Measurements from ENCODE around the gene KRTAP10-1.

Gene KRTAP10-1

DNA sequence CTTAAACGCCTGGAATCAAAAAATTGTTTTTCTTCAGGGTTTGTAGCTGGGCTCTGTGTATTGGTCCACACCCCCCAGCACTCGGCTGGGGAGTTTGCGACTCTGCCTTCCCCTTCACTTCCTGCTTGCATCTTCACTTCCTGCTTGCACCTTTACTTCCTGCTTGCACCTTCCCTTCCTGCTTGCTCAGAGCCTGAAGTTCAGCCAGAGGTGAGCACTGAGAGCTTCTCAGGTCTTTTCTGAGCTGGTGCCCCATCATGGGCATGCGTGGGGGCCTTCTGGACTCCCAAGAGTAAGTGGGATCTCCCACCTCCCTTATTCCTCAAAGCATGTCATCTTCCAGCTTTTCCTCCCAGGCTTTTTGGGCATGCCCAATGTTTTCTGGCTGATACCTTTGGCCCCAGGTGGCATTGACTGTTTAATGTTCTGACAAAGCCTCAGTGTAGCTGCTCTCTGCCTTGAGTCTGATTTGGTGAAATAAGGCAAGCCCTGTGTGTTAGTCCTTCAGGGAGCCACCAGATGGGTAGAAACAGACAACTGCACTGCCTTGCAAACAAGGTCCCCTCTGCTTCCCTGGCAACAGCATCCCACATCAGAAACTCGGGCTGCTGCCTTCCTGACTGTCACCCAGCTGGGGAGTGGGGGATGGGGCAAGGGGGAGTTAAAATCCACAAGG lies 7.8 kb upstream of the KRTAP10-1 start:
- no peak for DNase-seq (ENCODE audit: low spot score)

DNA sequence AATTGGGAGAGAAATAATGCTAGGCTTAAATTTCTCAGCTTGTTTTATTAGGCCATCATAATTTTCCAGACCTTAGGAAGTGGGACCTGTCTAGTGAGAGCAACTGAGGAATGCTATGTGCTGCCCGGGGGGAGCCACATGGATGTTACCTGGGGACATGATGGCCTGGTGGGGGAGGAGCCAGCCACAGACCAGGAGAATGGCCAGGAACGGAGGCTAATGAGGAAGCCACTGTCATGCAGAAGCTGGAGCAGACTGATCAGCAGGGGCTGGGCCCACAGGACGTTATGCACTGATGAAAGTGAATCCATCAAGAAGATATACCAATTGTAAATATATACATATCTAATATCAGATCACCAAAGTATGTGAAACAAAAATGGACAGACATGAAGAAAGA lies 4.6 kb upstream of the KRTAP10-1 start:
- DNase-seq (ENCODE audit: low spot score) = no peak

DNA sequence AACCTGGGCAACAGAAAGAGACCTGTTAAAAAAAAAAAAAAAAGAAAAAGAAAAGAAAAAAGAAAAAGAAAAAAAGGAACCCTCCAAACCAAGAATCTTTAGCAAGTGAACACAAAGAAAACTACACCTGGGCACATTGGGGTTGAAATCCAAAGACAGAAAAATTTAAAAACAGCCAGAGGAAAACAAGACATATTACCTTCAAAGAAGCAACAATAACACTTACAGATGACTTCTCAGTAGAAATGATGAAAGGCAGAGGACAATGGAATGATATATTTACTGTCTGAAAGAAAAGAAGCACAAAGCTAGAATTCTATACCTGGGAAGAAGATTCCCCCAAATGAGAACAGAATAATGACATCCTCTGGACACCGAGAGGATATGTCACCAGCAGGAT lies 2.7 kb upstream of the KRTAP10-1 start:
- no peak for DNase-seq (ENCODE audit: low spot score)

DNA sequence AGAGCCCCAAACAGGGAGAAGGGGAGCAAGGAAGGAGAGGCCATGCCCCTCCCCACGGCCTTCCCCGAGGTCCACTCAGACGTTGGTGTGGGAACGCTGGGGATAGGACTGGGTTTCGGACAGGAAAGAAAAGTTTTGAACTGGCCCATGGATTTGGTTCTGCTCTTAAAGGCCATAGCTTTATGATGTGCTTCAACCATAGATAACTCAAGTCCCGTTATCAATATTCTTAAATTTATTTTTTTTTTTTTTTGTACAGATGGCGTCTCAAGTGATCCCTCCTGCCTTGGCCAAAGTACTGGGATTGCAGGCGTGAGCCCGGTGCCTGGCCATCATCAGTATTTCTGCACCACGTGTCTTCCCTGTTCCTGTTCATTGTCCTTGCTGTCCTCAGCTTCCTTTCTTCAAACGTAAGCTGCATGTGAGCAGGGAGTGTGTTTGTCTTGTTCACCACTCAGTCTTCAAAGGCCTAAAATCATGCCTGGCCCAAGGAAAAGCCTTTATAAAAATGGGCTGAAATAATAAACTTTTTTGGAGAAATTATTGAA lies 820 bp upstream of the KRTAP10-1 start:
- no peak for DNase-seq (ENCODE audit: low spot score)

DNA sequence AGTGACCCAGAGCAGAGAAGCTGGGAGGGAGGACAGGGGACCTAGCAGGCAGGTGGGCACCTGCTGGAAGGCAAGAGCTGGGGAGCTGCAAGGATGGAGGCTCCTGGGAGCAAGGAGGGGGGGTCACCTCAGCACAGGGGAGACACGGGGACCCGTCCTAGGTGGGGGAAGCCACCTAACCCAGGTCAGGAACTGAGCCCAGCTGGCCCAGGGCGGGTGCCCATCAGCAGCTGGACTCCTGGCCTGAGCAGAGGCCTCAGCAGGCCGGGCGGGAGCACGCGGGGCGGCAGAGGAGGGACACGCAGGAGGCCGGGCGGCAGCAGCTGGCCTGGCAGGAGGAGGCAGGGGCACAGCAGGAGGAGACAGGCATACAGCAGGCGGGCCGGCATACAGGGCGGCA lies 949 bp downstream of the KRTAP10-1 start:
- no peak for DNase-seq (ENCODE audit: low spot score)

DNA sequence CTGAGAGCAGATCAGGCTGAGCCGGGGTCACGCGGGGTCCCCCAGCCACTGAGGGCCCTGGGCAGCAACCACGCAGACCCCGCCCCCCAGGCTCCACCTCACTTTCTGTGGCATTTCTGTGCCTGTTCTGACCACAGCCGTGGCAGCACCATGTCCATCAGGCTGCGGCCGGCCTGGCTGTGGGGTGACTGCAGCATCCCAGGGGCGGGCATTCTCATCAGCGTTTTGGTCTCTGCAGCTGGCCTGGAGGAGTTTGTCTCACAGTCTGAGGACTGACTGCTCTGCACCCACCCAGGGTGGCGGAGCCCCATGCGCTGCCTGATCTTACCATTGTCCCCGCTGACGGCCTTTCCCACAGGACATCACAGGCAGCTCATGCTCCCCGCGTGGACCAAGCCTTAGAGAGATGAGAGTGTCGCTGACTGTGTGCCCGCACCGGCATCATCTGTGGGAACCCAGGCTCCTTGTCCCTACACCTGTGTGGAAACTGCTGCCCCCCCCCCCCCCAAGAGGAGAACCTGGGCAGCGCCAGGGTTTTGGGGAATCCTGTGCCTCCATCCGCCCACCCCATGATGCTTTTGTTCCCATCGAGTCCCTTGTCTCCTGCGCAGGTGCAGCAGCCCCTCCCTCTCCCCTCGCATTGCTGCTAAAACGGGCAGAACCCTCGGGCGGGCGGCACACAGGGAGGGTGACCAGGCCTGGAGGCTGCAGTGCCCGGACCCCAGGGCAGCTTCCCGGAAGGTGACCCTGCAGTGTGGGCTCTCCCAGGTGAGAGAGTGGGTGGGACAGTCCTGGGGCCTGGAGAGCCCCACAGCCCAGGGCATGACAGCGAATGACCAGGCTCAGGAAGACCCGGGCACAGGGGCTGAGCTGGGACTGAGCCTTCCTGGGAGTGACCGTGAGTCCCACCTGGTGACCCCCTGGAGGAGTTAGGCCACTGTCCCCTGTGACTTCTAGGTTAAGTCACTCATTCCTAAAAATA lies 1.8 kb downstream of the KRTAP10-1 start:
- no peak for DNase-seq (ENCODE audit: low spot score)

DNA sequence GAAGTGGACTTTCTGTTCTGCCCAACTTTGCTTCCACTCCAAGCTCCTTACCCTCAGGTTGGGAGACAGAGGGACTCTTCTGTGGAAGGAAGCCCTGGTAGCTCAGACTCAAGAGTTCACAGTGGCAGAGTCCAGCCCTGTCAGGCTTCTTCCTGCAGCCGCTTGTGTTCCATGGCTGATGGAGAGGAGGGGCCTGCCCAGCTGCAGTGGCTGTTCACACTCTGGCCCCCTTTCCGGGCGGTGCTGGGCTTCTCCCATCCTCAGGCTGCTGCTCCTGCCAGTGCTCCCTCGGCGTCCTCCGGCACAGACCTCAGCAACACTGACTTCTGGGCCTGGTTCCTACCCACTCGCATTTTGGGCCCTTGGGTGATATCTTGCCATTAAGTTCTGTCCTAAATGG lies 4.0 kb downstream of the KRTAP10-1 start:
- no peak for DNase-seq (ENCODE audit: low spot score)

DNA sequence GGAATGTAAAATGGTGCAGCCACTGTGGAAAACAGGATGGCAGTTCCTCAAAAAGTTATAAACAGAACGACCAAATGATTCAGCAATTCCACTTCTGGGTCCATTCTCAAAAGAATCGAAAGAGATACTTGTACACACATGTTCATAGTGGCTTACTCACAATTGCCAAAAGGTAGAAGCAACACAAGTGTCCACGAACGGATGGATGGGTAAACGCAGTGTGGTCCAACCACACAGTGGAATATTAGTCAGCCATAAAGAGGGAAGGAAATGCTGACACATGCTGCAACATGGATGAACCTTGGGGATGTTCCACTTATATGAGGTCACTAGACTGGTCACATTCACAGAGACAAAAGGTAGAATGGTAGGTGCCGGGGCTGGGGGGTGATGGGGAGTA lies 5.3 kb downstream of the KRTAP10-1 start:
- DNase-seq (ENCODE audit: low spot score) = no peak

DNA sequence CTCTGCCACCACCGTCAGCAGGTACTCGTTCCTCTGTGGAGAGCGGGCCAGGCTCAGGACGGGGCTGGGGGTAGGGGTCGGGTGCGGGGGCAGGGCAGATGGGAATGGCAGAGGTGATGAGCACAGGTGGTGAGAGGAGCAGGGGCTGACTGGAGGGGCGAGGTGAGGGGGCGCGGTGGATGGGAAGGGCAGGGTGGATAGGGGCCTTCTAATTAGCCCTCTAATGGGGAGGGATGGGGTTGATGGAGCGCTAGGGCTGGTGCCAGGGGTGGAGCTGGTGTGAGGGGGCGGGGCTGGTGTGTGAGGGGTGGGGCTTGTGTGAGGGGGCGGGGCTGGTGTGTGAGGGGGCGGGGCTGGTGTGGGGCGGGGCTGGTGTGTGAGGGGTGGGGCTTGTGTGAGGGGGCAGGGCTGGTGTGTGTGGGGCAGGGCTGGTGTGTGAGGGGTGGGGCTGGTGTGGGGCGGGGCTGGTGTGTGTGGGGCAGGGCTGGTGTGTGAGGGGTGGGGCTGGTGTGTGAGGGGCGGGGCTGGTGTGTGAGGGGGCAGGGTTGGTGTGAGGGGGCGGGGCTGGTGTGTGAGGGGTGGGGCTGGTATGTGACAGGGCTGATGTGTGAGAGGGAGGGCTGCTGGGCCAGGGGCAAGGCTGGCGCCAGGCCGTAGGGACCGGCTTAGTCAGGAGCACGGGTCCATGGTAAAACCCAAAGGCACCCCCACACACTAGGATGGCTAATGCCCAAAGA lies 5.9 kb downstream of the KRTAP10-1 start:
- DNase-seq (ENCODE audit: low spot score) = no peak

DNA sequence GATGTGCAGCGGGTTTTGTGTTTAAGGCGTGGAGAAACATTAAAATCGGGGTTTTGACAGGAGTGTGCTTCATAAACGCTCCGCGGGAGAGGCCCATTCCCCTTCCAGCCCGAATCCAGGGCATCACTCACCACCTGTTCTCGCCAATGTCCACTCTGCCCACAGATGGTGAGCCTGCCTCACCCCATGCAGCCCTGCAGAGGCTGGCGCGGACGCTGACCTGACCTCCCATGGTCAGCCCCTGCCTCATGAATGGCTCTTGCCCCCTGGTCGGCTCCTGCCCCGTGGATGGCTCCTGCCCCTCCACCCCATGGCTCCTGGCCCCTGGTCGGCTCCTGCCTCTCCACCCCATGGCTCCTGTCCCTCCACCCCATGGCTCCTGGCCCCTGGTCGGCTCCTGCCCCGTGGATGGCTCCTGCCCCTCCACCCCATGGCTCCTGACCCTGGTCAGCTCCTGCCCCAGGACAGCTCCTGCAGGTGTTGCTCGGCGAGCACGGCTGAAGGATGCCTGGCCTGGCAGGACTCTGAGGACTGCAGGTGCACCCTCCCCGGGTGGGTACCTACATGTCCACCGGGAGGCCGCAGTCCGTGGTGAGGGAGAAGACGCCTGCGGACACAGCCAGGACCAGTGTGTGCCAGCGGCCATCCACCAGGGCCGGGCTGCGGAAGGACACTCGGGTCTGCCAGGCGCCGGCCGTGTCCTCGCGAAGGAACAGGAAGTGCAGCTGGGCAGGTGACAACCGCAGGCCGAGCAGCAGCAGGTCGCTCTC lies 6.7 kb downstream of the KRTAP10-1 start:
- no peak for DNase-seq (ENCODE audit: low spot score)

DNA sequence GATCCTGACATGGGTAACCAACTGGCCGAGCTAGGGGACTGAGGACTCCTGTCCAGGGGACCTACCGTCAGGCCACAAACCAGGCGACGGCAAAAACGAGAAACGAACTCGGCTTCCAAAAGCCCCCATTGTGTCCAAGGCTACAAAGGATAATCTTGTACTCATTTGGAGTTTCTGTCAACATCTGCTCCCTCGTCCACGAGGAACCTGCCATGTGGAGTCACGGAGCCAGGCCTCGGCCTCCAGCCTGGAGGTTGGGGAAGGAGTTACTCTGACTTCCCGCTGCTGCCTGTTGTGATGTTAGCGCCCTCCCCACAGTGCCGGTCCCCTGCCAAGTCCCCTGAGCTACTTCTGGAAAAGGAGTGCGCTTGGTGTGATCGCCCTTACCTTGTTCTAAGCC lies 7.3 kb downstream of the KRTAP10-1 start:
- DNase-seq (ENCODE audit: low spot score) = no peak

DNA sequence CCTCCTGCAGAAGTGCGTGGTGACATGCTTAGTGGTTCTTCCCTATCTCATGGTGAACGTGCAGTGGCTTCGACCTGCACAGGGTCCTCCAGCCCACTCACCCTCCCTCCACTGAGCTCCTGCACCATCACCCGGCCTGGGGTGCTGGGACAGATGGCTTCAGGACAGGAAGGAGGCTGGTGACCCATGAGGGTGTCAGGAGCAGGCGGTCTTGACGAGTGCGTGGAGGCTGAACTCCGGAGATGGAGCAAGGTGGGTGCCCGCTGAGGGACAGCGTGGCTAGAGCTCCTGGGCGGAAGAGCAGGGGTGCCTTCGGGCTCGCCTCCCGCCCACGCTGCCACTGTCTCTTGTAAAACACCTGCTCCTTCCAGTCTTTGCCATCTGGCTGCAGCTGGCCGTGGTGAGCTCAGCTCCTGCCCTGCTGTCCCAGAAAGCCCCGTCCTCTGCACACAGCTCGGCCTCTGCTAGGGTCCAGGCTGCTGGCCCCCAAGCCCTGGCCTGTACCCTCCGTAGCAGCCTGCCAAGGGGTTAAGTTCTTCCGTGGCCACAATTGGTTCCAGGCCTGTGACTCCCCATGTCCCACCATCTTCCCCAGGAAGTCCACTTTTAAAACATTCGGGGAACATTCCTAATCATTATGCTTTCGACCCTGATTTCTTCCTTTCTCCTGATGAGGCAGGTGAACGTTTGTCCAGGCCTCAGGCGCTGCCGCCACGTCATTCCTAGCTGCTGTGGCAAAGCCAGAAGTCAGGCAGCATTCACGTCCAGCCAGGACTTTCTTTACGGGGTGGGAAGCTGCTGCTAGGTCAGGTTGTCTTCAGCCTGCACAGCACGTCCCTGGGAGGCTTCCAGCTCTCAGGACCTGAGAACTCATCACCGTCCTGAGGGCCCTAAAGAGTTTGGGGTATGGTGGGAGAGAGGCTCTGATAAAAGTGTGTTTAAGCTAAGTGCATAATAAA lies 8.1 kb downstream of the KRTAP10-1 start:
- DNase-seq (ENCODE audit: low spot score) = no peak

DNA sequence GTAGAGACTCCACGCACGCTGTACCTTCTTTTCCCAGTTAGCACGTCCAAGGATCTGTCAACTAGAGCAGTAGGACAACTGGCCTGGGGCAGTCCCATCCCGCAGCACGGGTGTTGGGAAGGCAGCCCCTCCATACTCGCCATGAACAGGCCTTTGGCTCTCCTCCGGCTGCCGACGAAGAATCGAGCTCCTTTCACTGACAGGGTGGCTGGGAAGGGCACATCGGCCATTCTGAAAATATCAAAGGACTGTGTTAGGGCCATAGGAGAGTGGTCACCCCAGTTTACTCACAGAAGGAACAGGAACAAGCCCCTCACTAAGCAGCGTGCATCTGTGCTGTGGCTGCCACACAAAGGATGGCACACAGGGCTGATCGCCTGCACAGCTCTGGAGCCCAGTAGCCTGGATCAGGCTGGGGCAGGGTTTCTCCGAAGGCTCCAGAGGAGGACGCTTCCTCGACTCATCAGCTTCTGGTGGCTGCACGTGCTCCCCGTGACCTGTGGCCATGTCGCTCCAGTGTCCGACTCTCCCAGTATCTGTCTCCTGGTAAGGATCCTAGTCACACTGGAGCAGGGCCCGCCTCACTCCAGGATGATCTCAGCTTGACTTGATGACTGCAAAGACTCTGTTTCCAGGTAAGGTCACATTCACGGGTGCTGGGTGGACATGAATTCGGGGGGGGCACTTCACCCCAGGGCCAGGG lies 8.9 kb downstream of the KRTAP10-1 start:
- no peak for DNase-seq (ENCODE audit: low spot score)

DNA sequence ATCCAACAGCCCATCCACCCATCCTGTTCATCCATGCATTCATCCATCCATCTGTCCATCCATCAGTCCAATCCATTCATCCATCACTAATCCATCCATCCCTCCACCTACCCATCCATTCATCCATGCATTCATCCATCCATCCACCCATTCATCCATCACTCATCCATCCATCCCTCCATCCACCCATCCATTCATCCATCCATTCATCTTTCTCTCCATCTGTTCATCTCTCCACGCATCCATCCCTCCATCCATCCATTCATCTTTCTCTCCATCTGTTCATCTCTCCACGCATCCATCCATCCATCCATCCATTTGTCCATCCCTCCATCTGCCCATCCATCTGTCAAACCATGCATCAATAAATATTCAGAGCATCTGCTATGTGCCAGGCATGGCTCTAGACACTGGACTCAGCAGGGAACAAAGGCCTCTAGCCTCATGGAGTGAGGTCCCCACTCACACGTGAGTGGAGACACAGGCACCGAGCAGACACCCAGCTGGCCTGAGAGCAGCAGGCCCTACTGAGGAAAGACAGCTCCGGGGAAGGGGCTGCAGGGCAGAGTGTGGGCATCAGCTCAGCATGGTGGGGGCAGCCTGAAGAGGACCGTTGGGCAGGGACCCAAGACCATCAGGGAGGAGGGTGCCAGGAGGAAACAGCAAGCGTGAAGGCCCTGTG lies 9.6 kb downstream of the KRTAP10-1 start:
- no peak for DNase-seq (ENCODE audit: low spot score)

DNA sequence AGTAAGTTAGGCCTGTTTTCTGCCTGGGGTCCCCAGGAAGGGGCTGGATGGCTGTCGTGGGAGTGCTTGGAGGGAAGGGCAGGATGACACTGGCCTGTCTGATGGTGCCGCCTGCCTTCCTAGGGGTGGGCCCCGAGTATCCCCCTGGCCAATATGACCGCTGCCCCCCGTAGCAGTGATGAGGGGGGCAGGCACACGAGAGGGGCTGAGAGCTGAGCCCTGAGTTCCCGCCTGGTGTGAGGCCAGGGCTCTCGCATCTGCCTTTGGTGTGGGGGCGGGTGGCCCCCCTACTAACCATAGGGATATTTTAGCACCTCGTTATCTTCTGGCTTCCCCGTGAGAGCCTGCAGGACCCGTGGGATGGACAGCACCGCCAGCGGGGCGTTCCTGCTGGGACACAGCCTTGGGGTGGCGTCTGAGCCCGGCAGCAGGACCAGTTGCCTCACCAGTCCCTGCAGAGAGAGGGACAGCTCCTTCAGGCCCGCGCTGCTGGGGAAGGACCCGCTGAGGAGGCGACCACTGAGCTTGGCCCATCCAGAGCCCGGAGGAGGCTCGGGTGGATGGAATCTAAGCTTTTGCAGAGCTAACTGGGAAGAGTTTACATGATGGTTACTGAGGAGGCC lies 10.4 kb downstream of the KRTAP10-1 start:
- DNase-seq (ENCODE audit: low spot score) = no peak

DNA sequence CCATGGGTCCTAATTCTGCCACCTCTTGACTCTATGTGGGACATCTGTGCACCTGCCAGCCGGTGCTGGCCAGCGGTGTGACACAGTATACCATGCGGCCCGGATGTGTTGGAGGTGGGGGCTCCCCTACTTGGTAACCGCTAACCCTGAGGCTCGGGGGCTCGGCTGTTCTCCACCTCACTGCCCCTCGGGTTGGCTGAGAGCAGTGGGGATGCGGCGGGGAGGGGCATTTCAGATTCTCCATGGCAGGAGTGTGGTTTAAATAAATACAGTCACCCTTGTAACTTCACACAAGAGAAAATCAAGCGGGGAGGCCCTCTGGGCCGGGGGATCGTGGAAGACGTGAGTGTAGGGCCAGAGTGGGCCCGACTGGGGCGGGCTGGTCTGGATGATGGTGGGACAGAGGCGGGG lies 11.0 kb downstream of the KRTAP10-1 start:
- DNase-seq (ENCODE audit: low spot score) = no peak

DNA sequence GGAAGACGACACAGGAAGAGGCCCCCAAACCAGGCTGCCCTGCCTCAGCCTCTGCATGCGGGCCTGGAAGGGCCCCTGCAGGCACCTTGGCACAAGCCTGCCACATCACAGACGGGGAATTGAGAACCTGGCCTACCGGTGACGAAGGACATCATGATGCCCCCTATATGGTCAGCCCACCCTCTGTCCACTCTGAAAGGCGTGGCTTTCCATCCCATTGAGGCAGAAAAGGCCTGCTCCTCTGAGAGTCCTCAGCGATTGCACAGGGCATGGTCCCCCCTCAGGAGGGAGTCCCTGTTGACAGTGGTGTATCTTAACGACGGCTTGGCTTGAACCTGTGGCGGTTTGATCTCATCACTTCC lies 11.4 kb downstream of the KRTAP10-1 start:
- DNase-seq (ENCODE audit: low spot score) = no peak

DNA sequence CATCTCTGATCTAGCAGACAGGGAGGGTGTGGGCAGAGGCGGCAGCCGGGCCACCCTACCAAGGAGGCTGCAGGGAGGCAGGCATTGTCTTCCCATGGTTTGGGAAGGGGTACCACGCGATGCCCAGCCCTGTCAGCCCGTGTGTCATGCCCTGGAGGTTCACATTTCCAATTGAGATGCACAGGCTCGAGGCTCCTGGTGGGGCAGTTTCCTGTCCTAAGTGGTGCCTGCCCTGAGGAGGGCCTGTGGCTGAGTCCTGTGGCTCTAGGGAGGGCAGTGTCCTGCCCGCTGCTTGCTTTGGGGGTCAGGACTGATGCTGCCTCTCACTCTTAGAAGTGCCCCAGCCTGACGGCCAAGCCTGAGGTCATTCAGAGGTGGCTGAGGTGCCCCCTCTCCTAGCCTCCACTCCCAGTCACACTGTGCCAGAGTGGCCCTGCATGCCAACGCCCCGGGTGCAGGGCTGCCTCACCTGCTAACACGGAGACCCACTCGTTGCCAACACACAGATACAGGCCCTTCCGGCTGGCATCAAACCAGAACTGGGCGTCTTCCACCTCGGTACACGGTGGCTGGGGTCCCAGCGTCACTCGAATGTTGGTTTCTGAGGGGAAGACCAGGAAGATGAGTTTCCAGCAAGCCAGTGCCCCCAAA lies 11.9 kb downstream of the KRTAP10-1 start:
- DNase-seq (ENCODE audit: low spot score) = no peak
